Stimulated activated naive CD4-positive, alpha-beta T cell treated with Interleukin-2 at 50 U/mL for 16 hours (primary cell): ENCODE measurements around the gene COG2.
"Not testable (repeated sequence)": the region's sequence is repeated elsewhere in the genome, so short reads cannot be mapped to it uniquely, and the experiment has no call there.

ENCODE experiments used
- DNase-seq: peaks from one replicate; lab custom pipeline; 2025; lab: John Stamatoyannopoulos, UW

COG2 gene

DNA sequence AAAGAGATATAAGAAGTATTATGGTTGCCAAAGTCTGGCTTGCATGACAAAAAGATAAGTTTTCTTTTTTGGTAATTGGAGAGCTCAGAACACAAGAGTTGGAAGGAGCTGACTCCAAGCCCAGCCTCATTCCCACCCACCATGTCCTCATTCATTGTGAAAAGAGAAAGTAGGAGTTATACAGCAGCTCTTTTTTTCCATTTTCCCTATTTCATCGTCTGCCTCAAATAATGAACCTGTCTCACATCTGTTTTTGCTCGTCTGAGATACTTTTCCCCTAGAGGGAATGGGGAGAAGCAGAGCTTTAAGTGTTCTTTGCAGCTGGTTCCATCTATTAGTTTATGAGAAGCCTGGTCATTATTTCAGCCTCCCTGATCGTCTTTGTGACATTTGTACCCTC is 36.9 kb downstream of the COG2 start:
- DNase-seq = no peak

DNA sequence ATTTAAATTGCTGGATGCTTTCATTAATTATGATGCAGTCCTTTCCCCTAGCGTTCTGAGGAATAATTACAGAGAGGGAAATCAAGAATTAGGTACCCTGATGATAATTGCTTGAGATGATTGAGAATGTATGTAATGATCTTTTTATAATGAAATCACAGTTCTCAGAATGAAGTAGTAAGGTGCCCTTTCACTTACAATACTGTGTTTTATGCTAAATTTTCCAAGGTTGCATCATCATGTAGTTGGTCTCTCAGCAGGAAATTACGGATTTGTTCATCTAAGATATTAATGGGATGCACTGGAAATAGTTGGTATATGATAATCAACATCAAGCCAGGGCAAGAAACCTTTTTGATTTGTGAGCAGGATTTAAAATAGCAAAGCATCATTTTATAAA is 37.5 kb downstream of the COG2 start:
- no peak for DNase-seq

DNA sequence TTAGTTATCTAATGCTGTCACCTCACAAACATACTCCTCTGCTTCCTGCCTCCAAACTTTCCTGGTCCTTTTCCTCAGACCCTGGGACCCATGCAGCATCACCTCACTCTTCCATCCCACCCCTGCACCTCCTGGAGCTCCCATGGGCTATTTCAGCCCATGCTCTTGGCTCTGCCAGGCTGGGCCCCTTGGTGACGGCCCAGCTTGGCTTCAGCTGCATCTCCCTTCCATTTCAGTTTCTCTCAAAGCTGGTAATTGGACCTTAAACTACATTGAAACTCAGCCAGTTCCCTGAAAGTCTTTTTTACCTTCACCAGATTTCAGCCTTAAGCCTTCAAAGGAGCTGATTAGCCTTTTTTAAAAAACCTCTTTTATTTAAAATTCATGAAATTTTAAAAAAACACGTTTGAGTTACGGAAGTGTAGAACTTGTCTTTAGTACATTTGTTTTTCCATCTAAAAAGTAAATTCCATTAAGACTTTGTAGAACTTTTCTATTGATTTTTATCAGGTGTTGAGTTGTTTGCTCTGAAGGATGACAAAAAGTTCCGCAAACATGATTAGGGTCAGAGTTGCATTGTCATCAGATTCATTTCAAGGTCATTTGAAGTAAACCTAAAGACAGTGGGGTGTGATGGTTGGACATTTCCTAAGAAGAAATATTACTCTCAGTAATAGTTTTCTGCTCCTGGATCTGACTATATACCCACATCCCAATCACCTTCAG is 38.2 kb downstream of the COG2 start:
- DNase-seq = no peak

DNA sequence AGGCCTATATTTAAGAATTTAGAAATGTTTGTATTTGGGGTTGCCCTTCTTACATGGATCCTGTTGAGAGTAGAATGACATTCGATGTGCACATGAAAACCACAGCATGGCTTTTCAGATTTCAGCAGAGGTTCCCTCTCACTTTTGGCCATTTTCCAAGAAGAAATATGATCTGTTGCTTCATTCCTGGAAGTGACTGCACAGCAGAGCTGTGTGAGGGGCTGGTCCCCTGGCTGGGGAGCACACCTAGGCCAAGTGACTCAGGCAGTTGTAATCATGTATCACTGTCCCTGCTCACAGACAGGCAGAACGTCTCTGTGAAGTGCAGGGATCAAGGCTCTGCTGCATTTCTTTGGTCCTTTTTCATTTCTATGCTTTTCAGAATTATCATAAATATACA is 39.3 kb downstream of the COG2 start:
- no peak for DNase-seq

DNA sequence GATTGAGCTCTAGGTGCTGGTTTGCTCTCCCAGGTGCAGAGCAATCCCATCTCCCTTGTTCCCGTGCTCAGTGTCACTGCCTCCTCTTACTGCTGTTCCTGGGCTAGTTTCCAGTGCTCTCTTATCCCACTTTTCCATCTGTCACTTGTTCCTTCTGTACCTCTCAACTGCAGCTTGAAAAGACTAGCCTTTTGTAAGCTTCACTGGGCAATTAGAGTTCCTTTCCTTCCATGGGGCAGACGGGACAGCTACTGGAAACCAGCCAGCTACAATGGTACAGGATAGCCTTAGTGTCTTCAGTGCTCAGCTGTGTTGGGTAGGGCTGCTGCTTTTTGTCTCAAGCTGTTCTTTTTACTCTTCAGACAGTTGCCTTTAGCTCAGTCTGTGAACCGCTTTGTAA is 40.0 kb downstream of the COG2 start:
- DNase-seq = no peak

DNA sequence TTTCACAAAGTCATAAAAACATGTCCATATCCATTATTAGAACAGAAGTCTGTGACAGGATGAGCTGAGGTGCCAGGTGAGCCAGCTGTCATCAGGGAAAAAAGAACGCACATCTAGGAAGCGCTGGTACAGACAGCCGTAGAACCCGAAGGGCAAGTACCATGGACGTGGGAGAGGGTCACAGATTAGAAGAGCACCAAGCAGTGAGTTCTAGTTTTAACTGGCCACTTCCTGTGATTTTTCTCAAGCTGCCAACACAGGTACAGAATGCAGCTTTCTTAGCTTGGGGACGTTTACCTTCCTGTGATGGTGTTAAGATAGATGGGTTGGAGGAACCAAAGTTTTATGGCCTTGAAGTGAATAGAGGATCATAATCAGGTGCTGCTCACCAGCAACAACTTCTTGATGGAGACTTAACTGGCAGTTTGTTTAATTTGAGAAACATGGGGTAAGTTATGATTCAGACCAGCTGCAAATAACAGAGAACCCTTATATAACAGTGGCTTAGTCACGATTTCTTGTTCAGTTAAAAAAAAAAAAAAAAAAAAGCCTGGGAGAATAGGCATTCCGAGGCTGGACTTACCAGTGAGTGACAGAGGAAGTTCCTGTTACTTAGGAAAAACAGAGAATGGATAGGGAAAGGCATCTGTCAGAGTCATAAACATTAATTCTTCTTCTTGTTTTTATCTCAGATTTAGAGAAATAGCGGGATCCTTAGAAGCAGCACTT is 40.8 kb downstream of the COG2 start:
- DNase-seq = no peak

DNA sequence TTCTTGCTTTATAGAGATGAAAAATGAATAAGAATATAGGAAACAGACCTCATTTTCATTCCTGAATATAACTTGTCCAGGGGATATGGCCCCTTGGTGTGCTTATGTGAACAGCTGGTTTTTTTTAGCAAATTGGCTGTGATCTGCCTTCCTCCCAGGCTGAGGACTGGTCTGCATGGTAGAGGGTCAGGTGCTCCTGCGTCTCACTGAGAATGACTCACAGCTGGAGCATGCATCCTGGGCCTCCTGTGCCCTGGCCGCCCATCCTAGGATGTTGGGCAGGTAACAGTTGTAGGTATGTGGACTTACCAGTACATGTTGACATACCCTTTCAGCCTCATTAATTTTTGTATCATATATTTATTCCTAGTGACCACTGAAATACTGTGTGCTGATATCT is 41.9 kb downstream of the COG2 start:
- no peak for DNase-seq

DNA sequence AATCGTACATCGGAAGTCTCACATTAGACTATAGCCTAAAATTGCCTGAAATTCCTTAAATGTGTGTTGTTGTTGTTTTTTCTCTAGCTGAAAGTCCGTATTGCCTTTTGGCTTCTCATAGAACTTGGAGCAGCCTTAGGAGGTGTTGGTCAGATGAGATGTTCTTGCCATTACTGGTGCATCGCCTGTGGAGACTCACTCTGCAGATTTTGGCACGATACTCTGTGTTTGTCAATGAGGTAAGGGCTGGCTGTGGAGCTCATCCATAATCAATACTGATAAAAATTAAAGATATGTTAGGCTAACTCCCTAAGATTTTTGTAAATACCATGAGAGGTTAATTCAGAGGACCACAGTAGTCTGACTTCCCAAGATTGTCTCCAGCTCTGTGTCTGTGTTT is 42.7 kb downstream of the COG2 start:
- no peak for DNase-seq

DNA sequence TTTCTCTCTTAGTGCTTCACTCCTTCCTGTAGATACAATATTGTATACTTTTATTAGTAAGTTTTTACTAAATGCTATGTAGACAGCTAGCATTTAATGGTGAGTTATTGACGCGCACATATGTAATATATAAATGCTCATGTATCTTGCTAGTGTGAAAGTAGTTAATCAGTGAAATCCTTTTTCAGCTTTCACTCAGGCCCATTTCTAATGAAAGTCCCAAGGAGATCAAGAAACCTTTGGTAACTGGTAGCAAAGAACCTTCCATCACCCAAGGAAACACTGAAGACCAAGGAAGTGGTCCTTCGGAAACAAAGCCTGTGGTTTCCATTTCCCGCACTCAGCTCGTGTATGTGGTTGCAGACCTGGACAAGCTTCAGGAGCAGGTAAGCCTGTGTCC is 44.5 kb downstream of the COG2 start:
- DNase-seq = no peak

DNA sequence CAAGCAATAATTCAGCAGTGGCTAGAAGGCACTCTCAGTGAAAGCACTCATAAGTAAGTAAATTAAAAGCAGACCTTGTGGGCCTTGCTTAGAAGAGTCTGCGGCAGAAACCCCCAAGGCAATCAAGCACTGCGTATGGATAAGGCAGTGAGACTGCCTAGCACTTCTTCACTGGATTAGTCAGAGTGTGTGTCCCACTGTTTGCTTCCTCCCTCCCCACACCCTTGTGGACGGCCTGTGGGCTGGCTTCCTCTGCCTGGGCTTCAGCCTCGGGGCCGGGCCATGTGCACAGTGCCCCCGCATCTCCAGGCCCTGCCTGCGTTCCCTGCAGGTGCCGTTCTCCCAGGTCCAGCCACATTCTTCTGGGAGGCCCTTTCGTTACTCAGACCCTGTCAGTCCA is 47.8 kb downstream of the COG2 start:
- no peak for DNase-seq

DNA sequence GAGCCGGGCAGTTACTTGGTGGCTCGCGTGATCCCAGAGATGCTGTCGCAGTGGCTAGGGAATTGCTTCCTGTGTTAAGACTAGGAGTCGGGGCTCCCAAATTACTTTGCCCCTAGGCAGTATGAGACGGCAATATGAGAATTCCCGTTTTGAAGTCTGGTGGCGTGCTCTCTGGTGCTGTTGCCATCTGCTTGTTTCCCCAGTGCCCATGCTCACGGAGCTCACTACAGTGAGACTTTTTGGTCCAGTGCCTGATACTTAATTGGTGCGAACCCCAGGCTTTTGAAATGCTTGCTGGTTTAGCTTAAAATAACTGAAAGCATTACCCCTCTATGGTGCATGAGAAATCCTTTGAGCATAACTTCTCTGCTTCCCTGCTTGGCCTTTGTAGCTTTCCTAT is 49.3 kb downstream of the COG2 start:
- DNase-seq = no peak

DNA sequence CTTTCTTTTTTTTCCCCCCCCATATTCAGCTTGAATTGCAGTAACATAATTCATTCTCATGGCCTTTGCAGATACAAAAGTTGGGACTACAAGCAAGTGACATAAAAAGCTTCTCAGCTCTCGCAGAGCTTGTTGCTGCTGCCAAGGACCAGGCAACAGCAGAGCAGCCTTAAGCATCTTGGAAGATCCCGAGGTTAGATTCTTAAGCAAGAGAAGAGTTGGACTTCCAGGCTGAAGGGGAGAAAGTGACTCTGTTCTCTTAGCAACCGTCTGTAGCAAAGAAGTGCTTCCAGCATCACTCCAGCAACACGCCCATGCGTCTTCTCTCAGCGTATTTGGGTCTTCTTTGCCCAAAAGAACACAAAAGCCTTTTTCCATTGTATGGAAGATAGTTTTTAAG is 50.9 kb downstream of the COG2 start:
- DNase-seq = no peak

DNA sequence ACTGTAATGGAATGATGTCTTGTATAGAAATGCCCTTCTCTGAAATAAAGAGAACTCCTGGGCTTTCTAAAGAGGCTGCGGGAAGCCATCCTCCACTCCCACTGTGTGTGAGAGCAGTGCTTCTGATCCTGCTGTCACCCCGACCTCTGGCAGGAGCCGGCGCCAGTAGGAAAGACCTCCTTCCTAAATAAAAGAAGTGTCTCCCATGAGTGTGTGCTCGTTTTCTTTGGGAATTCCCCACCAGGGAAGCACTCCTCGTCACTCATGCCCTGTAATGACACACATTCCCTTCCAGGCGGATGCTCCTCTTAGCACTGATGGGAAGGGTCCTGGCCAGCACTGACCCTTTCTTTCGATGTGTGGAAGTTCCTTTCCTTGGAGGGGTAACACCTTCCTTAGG is 51.5 kb downstream of the COG2 start:
- DNase-seq = no peak

DNA sequence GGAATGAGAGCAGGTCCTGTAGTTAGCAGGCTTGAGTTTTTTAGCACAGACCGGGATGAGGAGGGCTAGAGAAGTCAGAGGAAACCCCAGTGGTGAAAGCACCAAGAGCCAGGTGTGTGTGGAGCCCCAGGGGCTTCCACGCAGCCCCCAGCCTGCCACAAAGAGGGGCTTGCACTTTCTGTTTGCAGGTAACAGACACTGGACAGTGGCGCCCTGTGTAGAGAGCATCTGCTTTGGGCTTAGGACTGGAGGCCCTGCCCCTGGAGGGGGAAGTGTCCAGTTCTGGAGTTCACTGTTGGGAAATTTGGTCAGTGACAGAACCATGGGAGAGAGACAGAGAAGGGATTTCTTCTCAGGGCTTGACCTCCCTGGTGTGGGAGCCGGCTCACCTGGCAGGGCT is 52.2 kb downstream of the COG2 start:
- no peak for DNase-seq

DNA sequence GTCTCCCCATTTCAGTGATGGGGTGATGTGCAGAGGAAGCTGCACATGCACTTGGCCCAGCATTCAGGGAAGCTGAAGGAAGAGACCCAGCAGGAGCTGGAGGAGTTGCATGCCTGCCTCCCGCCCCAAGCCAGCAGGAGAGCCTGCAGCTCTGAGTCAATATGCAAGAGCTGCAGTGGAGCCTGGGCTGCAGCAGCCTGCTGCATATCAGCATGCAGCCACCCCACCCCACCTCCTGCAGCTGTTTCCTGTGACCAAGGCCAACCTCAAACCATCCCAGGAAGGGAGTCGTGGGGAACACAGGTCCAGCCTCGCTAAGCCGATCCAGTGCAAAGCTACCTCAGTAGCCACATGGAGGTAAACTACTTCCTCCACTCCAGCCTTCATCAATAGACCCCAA is 52.7 kb downstream of the COG2 start:
- no peak for DNase-seq

DNA sequence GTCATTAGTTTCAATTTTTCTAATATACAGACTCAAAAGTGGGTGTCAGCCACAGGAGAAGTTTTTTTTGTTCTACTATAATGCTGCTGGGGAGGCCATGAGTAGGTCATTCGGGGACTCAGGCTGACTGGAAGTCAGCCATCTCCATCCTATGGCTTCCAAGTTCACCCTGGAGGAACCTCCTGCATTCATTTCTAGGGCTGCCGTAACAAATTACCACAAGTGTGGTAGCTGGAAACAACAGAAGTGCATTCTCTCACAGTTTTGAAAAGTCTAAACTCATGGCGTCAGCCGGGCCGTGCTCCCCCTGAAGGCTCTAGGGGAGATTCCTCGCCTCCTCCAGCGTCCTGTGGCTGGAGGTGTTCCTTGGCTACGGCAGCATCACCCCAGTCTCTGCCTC is 53.9 kb downstream of the COG2 start:
- DNase-seq = no peak

DNA sequence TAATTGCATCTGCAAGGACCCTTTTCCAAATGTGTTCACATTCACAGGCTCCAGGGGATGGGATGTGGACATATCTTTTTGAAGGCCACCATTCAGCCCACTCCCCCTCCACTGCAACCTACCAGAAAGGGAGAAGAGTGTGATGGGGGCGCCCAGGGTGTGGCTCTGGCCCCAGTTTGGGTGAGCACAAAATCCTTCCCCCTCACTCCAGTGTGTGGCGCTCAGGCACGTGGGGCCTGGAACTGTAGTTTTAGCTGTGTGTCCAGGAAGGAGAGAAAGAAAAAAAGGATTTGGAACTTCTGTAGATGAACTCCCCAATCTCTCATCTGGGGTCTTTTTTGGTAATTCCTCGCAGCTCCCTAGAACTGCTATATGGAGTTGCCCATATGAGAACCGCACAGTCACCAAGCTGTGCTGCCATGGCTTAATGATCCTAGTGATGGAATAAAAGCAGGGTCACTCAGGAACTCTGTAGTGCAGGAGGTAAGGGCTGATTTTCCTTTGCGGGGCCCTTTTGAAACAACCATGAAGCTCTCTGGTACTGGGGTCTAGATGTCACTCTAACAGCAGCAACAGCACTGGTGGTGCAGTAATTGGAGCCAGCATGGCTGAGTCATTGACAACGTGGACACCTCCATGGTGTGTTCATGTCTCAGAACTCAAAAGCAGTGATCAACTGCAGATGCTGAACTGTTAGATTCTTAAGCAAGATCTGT is 54.6 kb downstream of the COG2 start:
- no peak for DNase-seq

DNA sequence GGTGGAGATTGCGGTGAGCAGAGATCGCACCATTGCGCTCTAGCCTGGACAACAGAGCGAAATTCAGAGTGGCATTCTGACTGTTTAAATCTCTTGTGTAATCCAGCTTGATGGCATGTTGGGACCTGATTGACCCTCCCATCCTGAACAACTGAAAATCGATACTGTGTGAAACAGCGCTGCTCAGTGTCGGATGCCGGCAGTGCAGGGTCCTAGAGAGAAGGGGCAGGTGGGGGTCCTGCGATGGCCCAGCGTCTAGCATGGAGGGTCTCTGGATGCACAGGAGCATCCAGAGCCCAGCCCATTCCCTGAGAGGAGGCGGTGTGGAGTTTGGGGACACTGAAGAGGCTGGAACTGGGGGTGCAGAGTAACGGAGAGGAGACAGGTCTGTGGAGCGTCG is 55.8 kb downstream of the COG2 start:
- no peak for DNase-seq

DNA sequence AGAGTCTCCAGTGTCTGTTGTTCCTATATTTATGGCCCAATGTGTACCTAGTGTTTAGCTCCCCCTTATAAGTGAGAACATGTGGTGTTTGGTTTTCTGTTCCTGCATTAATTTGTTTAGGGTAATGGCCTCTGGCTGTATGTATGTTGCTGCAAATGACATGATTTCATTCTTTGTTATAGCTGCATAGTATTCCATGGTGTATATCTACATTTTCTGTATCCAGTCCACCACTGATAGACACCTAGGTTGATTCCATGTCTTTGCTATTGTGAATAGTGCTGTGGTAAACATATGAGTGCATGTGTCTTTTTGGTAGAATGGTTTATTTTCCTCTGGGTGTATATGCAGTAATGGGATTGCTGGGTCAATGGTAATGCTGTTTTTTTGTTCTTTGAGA is 56.7 kb downstream of the COG2 start:
- not testable (repeated sequence) for DNase-seq

DNA sequence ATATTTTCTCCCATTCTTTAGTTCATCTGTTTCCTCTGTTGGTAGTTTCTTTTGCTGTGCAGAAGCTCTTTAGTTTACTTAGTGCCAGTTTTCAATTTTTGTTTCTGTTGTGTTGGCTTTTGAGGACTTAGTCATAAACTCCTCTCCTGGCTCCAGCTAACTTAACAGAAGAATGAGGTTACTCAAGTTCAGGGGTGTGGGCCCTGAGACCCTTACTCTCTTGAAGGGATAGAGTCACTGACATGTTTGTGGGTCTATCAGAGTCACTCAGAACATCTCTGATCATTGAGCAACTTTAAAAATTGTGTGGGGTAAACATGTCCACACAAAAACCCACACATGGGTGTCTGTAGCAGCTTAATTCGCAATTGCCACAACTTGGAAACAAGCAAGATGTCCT is 57.4 kb downstream of the COG2 start:
- DNase-seq = no peak

DNA sequence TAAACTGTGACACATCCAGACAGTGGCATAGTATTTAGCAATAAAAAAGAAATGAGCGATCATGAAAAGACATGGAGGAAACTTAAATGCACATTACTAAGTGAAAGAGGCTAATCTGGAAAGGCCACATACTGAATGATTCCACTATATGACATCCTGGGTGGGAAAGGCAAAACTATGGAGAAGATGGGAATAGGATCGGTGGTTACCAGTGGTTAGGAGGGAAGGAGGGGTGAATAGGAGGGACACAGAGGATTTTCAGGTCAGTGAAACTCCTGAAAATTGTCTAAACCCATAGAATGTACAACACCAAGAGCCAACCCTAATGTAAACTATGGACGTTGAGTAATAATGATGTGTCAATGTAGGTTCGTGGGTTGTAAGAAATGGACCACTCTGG is 57.9 kb downstream of the COG2 start:
- no peak for DNase-seq

DNA sequence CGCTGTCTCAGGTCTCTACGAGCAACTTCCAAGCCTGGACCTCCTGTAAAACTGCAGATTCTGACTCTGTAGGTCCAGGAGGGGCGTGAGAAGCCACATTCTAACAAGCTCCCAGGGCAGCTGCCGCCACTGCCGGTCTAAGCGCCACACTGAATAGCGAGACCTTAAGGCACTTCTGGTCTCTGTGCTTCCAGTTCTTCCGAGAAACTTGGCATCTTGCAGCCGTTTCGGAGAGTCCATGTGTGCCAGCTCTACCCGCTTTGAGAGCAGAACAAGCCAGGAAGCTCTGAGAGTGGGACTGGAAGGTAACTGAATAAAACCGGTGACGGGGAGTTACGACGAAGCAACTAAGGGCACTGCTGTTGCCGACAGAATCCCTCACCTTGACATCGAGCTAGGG is 59.2 kb downstream of the COG2 start:
- DNase-seq = no peak
